ENCODE results near the gene MUSTN1.

Gene MUSTN1

DNA sequence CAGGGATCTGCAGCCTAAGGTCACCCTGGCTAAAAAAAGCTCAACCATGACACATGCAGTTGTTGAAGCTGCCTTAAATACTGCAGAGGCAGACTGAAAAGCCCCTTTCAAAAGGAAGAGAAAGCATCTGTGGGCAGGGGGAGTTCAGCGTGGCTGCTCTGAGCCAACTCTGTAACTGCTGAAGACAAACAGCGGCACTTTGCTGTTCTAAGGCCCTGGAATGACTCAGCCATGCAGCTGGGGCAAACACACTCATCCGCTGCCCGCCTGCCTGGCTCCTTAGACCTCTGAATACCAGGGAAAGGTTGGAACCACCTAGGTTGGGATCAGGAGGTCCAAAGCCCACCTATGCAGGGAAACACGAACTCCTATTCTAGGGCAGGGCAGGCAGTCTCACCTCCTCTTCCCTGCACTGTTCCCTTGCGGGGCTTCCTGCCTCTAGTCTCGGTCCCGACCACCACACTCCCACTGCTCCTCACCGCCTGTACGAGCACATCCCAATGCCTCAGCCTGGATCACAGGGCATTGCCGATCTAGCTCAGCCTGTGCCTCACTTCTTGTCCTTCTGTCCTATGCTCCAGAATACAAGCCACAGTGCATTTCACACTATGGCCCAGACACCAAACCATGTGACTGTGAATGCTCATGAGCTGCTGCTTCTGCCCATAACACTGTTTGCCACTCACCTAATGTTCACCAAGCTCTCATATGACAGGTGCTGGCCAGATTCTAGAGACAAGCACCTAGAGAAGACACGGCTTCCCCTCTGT is 6.6 kb upstream of the MUSTN1 start:
- TF ChIP-seq SIN3A (IDR thresholded peaks at IDR 0.05; ENCODE audit: borderline replicate concordance, insufficient read depth, low read length) (no peak), POLR2AphosphoS5 (IDR thresholded peaks at IDR 0.05; ENCODE audit: low read depth, low read length) (no peak), FOXP2 (optimal IDR thresholded peaks at IDR 0.05; ENCODE audit: borderline replicate concordance, extremely low read depth, extremely low read length, insufficient read depth) (no peak), TAF1 (IDR thresholded peaks at IDR 0.05; ENCODE audit: borderline replicate concordance, insufficient read depth, low read length) (no peak)
- TF ChIP-seq, protein P1, sequence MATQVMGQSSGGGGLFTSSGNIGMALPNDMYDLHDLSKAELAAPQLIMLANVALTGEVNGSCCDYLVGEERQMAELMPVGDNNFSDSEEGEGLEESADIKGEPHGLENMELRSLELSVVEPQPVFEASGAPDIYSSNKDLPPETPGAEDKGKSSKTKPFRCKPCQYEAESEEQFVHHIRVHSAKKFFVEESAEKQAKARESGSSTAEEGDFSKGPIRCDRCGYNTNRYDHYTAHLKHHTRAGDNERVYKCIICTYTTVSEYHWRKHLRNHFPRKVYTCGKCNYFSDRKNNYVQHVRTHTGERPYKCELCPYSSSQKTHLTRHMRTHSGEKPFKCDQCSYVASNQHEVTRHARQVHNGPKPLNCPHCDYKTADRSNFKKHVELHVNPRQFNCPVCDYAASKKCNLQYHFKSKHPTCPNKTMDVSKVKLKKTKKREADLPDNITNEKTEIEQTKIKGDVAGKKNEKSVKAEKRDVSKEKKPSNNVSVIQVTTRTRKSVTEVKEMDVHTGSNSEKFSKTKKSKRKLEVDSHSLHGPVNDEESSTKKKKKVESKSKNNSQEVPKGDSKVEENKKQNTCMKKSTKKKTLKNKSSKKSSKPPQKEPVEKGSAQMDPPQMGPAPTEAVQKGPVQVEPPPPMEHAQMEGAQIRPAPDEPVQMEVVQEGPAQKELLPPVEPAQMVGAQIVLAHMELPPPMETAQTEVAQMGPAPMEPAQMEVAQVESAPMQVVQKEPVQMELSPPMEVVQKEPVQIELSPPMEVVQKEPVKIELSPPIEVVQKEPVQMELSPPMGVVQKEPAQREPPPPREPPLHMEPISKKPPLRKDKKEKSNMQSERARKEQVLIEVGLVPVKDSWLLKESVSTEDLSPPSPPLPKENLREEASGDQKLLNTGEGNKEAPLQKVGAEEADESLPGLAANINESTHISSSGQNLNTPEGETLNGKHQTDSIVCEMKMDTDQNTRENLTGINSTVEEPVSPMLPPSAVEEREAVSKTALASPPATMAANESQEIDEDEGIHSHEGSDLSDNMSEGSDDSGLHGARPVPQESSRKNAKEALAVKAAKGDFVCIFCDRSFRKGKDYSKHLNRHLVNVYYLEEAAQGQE (IDR thresholded peaks at IDR 0.05; ENCODE audit: insufficient read depth in 1 of 2, low read depth in 2 of 2, low read length in 2 of 2): no peak

DNA sequence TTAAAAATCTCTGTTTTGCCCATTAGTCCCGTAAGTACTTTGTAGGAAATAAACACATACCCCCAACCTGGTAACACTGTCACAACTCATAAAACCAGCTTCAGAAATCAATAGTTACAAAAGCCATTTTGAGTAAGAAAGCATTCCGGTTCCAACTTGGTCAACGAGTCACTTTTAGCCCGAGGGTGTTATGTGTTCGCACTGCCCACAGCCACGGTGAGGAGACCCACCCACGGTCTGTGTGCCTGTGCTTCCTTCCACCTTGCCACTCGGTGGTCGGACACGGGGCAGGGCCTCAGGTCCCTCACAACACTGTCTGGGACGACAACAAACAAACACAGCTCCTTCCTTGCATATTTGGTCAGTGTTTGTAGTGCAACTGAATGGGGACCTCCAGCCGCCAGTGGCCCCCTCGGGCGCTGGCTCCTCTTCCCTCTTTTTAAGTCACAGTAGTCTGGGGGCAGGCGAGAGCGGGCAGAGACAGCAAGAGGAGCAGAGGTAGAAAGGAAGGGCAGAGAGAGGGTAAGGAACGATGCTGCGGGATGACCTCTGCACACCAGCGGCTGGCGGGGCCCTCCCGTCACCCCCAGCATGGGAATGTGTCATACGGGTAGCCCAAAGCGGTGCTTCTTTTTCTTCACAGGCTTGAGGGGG is 5.2 kb upstream of the MUSTN1 start:
- TF ChIP-seq SIN3A (IDR thresholded peaks at IDR 0.05; ENCODE audit: borderline replicate concordance, insufficient read depth, low read length) (no peak), TAF1 (IDR thresholded peaks at IDR 0.05; ENCODE audit: borderline replicate concordance, insufficient read depth, low read length) (no peak), FOXP2 (optimal IDR thresholded peaks at IDR 0.05; ENCODE audit: borderline replicate concordance, extremely low read depth, extremely low read length, insufficient read depth) (no peak), POLR2AphosphoS5 (IDR thresholded peaks at IDR 0.05; ENCODE audit: low read depth, low read length) (no peak)
- TF ChIP-seq, protein P1 (IDR thresholded peaks at IDR 0.05; ENCODE audit: insufficient read depth in 1 of 2, low read depth in 2 of 2, low read length in 2 of 2): no peak

DNA sequence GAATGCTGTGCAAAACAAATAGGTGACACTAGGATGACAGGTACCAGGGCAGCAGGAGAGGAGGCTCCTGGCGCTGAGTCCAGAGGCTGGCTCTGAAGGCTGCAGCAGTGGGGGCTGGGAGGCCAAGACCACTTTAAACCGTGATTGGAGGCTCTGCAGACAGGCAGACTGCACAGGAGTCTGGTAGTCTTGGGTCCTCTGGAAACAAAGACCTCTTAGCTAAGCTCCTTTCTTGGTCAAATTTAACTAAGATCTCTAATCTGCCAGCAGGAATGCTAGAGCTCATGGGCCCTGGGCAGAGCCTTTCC is 4.4 kb upstream of the MUSTN1 start:
- TF ChIP-seq, protein P1 (IDR thresholded peaks at IDR 0.05; ENCODE audit: insufficient read depth in 1 of 2, low read depth in 2 of 2, low read length in 2 of 2): no peak
- TF ChIP-seq POLR2AphosphoS5 (IDR thresholded peaks at IDR 0.05; ENCODE audit: low read depth, low read length): no peak
- no peak for TF ChIP-seq FOXP2 (optimal IDR thresholded peaks at IDR 0.05; ENCODE audit: borderline replicate concordance, extremely low read depth, extremely low read length, insufficient read depth)
- no peak for TF ChIP-seq TAF1 (IDR thresholded peaks at IDR 0.05; ENCODE audit: borderline replicate concordance, insufficient read depth, low read length)
- TF ChIP-seq SIN3A (IDR thresholded peaks at IDR 0.05; ENCODE audit: borderline replicate concordance, insufficient read depth, low read length): no peak

DNA sequence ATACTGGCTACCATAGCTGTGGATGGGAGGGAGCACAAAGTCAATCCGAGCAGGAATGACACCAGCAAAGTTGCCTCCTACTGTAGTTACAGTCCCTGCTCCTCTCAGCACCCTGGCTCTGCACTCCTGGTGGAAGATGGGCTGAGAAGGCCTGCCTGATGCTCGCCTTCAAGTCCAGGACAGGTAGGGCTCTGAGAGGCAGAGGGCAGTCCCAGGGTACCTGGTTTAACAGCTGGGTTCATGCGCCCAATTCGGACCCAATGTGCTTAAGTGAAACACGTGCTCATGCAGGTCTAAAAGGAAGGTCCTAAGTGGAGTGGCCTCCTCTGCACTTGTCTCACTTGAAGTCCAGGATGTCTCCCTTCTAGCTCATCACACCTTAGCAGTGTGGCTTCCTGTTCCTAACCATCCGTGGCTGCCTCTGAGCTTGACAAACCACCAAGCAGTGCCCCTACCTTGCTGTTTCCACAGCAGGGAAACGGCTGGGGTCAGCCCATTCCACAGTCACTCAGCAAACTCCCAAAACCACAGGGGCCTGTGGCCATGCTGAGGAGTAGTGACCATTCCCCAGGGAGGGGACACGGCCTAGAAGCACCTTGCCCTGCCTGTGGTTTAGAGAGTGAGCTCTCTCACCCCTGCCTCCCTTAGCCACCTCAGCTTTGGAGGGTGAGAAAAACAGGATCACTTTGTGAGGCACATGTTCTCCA is 3.9 kb upstream of the MUSTN1 start:
- TF ChIP-seq POLR2AphosphoS5 (IDR thresholded peaks at IDR 0.05; ENCODE audit: low read depth, low read length): no peak

DNA sequence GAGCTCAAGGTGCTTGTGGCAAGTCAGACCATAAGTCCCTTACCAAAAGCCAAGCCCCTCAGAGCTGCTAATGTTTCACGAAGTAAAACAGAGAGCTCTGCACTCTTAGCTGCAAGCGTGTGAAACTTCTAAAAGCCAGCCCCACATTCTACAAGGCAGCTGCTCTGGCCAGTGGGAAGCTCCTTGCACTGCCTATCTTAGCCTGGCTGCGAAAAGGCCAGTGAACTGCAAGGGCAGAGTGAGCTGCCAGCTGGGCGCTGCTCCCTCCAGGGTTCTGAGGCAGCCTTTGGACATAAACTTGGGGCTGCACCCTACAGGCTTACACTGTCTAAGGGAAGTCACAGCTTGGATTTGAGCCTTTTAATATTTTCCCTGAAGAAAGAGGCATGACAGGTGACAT is 2.2 kb upstream of the MUSTN1 start:
- TF ChIP-seq, protein P1 (IDR thresholded peaks at IDR 0.05; ENCODE audit: insufficient read depth in 1 of 2, low read depth in 2 of 2, low read length in 2 of 2): no peak
- TF ChIP-seq TAF1 (IDR thresholded peaks at IDR 0.05; ENCODE audit: borderline replicate concordance, insufficient read depth, low read length) (no peak), SIN3A (IDR thresholded peaks at IDR 0.05; ENCODE audit: borderline replicate concordance, insufficient read depth, low read length) (no peak), POLR2AphosphoS5 (IDR thresholded peaks at IDR 0.05; ENCODE audit: low read depth, low read length) (no peak)

Measured in PFSK-1 (cell line).